ES-I3 (cell line): ENCODE results near the gene MRPL24.
"Not testable (repeated sequence)": the region's sequence is repeated elsewhere in the genome, so short reads cannot be mapped to it uniquely, and the experiment has no call there.

Experiments
- H3K36me3 ChIP-seq: 2 replicates; pipeline ENCODE4 v1.6.1; 2013; ENCODE audit warnings: mild to moderate bottlenecking, low read length, control low read depth, moderate library complexity; ENCODE audit not compliant: insufficient read depth
- H3K4me1 ChIP-seq: 2 replicates; pipeline ENCODE4 v1.6.1; 2013; ENCODE audit warnings: mild to moderate bottlenecking, control low read depth, low read length; ENCODE audit not compliant: insufficient read depth
- H3K9ac ChIP-seq: 2 replicates; pipeline ENCODE4 v1.6.1; 2013; ENCODE audit warnings: low read depth, mild to moderate bottlenecking, low read length, moderate library complexity
- H3K9me3 ChIP-seq: 2 replicates; pipeline ENCODE4 v1.6.1; 2013; ENCODE audit warnings: mild to moderate bottlenecking, low read length, moderate library complexity; ENCODE audit not compliant: control insufficient read depth, insufficient read depth

Gene MRPL24

DNA sequence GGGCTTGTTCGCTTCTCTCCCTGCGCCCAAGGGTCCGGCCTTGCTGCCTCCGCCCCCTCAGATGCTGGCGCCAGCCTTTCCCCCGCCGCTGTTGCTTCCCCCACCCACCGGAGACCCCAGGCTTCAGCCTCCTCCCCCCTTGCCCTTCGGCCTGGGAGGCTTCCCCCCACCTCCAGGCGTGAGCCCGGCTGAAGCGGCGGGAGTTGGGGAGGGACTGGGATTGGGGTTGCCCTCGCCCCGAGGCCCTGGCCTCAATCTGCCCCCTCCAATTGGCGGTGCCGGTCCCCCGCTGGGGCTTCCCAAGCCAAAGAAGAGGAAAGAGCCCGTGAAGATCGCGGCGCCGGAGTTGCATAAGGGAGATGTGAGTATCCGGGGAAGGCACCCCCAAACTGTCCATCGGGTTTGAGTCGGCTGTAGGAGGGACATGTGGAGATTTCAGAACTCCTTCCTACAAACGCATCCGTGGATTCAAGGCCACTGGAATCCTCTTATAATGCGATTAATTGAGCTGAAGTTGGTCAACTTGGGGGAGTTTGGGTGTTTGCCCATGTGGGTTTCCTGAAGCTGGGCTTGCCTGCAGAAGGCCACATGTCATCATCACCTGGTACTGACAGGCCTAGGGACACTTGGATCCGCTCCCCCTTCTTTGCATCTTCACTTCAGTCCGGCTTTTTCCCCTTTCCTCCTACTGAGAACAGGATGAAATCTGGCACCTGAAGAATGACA lies 27.2 kb upstream of the MRPL24 start:
- Histone ChIP-seq H3K9me3 (no peaks in the 10 kb centered on the region), H3K36me3 (peaks cover 5% of the 10 kb centered on the region; the same call in 1 of the 2 replicates), H3K9ac (peak overlapping the region; percentile 91), H3K4me1 (peaks cover 4% of the 10 kb centered on the region)

DNA sequence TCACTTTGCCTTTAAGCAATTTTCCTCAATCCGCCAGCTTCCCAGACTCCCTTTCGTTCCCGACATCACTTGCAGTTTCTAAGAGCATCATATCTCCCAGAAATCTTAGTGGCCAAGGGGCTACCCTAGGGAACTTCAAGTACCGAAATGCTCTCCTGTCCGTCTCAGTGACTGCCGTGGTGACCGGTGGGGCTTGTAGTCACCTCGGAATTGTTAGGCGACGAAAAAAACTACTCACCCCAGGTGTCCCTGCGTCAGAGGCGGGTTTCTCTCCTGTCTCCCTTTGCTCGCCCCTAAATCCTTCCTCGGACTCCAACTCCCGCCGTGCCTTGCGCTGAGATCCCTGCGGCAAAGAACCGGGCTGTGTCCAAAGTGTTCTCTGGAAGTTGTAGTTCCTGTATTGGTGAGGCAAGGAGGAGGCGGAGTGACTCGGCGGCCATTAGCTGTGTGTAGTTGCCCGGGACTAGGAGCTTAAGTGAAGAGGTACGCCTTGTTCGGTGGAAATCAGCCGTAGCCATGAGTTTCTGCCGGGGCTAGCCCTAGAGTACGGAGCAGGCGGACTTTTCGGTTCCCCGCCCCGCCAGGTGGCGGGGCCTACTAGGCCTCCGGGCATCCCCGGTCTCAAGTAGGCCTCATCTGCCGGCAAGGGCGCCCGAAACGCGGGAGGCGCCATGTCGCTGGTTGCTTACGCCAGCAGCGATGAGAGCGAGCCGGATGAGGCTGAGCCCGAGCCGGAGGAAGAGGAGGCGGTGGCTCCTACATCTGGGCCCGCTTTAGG lies 26.4 kb upstream of the MRPL24 start, which contains the start of gene PRCC:
Gene PRCC, plus strand, starts transcription at position 435 of the 778 bp plus-strand sequence. Its CDS starts 237 bp downstream, at position 672.
- Histone ChIP-seq H3K9ac (peak within 1 kb of the TSS; percentile 91), H3K36me3 (peaks cover 5% of the 10 kb centered on the region; the same call in 1 of the 2 replicates), H3K9me3 (no peaks in the 10 kb centered on the region), H3K4me1 (peaks cover 4% of the 10 kb centered on the region)

DNA sequence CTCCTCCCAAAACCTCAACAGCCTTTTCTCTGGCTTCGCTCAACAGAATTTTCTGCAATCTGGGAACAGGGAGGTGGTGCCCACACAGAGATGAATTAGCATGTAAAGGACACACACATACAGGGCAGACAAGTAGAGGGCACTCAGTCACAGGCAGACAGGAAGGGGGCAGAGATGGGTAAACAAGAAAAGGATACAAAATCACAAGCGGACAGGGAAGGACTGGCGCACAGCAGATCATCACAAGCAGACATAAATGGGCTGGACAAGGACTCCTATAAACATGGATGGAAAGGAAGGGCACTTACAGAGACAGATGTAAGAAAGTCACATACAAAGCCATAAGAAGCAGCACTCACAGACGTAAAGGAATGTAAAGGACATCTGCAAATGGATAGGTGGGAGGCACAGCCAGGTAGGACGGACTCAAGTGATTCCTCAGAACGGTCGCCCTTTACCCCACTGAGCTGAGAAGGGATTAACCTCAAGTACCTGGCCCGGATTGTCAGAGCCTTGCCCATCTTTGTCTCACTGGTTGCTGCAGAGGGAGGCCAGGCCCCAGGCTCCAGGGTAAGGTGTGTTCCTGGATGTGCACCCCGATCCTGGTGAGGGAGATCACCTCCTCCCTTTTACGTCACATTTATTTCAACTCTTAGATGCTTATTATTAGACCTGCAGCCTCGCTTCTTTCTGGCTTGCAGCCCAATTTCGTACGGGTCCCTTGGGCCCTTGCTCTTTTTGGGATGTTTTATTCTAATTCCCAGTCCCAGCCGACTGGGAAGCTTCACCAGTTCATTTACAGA lies 25.6 kb upstream of the MRPL24 start:
- peak overlapping the region; percentile 73 for H3K9ac ChIP-seq
- H3K4me1 ChIP-seq, result peaks cover 4% of the 10 kb centered on the region
- no peaks in the 10 kb centered on the region for H3K9me3 ChIP-seq
- peaks cover 5% of the 10 kb centered on the region; the same call in 1 of the 2 replicates for H3K36me3 ChIP-seq

DNA sequence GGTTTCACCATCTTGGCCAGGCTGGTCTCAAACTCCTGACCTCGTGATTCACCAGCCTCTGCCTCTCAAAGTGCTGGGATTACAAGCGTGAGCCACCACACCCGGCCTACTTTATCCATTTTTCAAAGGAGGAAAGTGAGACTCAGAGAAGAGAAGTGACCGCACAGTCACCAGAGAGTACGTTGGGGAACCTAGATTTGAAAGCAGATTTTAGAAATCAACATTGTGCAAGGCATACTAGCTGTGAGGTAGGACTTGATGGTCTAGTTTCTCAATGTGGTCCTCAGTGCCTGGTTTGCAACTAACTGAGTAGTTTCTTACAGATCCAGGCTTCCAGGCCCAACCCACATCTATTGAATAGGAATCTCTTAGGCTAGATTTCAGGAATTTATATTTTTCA lies 24.8 kb upstream of the MRPL24 start:
- H3K4me1 ChIP-seq, result peaks cover 4% of the 10 kb centered on the region
- H3K9me3 ChIP-seq, result no peaks in the 10 kb centered on the region
- H3K9ac ChIP-seq, result no peak overlapping the region
- peaks cover 5% of the 10 kb centered on the region; the same call in 1 of the 2 replicates for H3K36me3 ChIP-seq

DNA sequence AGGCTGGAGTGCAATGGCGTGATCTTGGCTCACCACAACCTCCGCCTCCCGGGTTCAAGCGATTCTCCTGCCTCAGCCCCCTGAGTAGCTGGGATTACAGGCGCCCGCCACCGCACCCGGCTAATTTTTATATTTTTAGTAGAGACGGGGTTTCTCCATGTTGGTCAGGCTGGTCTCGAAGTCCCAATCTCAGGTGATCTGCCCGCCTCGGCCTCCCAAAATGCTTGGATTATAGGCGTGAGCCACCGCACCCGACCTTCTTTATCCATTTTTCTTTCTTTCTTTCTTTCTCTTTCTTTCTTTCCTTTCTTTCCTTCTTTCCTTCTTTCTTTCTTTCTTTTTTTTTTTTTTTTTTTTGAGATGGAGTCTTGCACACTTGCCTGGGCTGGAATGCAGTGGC lies 24.2 kb upstream of the MRPL24 start:
- H3K9me3 ChIP-seq, H3K9ac ChIP-seq, H3K36me3 ChIP-seq, H3K4me1 ChIP-seq: not testable (repeated sequence)

DNA sequence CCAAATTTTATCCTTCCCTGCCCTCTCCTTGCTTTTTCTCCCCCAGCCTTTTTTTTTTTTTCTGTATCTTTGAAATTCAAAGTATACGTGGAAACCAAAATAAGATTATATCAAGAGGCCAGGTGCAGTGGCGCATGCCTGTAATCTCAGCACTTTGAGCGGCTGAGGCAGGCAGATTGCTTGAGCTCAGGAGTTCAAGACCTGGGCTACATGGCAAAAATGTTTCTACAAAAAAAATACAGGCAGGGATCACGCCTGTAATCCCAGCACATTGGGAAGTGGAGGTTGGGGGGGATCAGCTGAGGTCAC lies 19.9 kb upstream of the MRPL24 start:
- no peaks in the 10 kb centered on the region for H3K9me3 ChIP-seq
- peaks cover 8% of the 10 kb centered on the region; the same call in 1 of the 2 replicates for H3K4me1 ChIP-seq
- no peaks in the 10 kb centered on the region for H3K36me3 ChIP-seq
- H3K9ac ChIP-seq, result no peak overlapping the region

DNA sequence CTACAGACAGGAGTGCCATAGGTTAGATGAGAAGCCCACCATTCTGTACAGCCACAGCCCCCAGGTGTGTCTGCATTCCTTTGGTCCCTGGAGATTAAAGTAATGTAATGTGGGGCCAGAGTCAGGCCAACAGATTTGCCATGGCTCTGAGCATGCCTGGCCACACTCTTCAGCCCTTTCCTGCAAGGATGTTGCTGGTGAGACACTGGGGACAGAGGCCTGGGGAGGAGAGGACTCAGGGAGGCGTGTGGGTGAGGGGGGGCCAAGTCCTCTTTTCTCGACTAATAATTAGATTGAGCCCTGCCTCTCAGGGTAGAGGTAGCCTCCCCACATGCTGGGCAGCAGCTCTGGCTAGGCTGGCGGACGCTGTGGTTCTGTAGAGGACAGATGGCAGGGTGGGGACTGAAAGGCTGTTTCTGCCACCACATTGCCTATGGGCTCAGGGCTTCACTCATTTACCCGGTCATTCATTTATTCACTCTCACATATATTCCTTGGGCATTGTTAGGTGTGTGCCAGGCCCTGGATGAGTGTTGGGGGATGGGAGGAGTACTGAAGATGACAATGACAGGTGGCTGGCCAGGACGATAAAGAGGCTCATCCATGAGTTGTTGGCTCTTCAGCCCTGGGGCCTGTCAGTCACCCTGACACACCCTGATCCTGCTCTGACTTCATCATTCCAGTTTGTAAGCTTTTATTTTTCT lies 19.4 kb upstream of the MRPL24 start:
- Histone ChIP-seq H3K9ac (no peak overlapping the region), H3K36me3 (no peaks in the 10 kb centered on the region), H3K9me3 (no peaks in the 10 kb centered on the region), H3K4me1 (peaks cover 8% of the 10 kb centered on the region; the same call in 1 of the 2 replicates)

DNA sequence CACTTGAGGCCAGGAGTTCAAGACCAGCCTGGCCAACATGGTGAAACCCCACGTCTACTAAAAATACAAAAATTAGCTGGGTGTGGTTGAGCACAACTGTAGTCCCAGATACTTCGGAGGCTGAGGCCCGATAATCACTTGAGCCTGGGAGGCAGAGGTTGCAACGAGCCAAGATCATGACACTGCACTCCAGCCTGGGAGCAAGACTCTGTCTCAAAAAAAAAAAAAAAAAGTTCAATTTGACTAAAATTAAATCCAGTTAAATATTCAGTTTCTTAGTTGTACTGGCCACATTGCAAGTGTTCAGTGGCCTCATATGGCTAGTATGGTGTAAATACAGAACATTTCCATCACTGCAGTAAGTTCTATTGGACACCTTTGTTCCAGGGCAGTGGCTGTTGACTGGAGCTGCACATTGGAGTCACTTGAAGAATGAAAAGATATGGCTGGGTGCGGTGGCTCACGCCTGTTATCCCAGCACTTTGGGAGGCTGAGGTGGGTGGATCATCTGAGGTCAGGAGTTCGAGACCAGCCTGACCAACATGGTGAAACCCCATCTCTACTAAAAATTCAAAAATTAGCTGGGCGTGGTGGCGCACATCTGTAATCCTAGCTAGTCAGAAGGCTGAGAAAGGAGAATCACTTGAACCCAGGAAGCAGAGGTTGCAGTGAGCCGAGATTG lies 16.8 kb upstream of the MRPL24 start:
- H3K36me3 ChIP-seq, H3K9ac ChIP-seq, H3K9me3 ChIP-seq: not testable (repeated sequence)
- peaks cover 13% of the 10 kb centered on the region; the same call in 1 of the 2 replicates for H3K4me1 ChIP-seq

DNA sequence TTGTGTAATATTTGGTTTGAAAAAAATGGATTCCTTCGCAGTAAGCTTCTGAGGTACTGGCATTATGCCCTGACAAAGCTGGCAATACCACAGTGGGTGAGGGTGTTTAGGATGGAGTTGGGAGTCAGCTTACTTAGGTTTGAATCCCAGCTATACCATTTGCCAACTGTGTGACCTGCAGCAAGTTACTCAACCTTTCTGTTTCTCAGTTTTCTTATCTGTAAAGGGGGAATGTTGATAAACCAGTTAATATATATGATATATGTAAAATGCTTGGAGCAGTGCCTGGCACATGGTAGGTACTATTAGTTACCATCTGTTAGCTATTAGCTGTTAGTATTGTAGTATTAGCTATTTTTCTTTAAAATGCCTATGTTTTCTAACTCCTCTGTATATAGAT lies 15.5 kb upstream of the MRPL24 start:
- H3K9me3 ChIP-seq, result no peaks in the 10 kb centered on the region
- no peaks in the 10 kb centered on the region for H3K36me3 ChIP-seq
- no peak overlapping the region for H3K9ac ChIP-seq
- peaks cover 14% of the 10 kb centered on the region; the same call in 1 of the 2 replicates for H3K4me1 ChIP-seq

DNA sequence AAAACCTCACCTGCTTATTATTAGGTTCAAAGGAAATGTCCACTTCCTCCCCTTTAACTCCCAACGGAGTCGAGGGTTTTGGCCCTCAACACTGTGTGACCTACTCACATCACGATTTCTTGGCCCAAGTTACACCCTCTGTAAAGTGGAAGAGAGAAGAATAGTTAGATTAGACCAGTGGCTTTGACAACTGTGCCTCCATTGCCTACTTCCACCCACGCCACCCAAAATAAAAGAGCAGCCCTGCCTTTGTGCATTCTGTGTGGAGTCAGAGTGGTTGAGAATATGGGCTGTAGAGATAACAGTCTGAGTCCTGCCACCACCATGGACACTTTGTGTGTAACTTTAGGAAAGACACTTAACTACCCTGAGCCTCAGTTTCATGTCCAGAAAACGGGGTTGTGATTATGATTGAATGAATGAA lies 14.7 kb upstream of the MRPL24 start:
- Histone ChIP-seq H3K9ac (no peak overlapping the region), H3K36me3 (no peaks in the 10 kb centered on the region)

DNA sequence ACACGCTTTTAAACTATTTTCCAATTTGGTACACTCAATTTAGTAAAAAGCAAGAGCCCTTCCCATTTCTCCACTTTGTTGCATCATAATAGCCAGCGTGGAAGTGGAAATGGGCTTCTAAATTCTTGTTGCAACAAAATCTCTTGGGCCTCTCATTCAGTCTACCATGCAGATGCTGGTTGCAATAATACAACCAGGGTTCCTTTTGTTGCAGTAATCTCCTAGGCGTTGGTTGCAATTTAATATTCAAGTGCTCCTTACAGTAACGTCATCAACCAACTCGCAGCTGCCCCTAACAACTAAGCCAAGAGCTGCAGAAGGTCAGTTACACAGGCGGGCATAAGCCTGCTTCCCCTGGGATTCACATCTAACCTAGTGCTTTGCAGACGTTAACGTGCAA lies 13.3 kb upstream of the MRPL24 start:
- Histone ChIP-seq H3K9ac (no peak overlapping the region), H3K9me3 (no peaks in the 10 kb centered on the region), H3K4me1 (peaks cover 13% of the 10 kb centered on the region; the same call in 1 of the 2 replicates), H3K36me3 (no peaks in the 10 kb centered on the region)

More for the DNA sequence above, 14.7 kb upstream of the MRPL24 start:
- no peaks in the 10 kb centered on the region for H3K9me3 ChIP-seq
- H3K4me1 ChIP-seq, result peaks cover 14% of the 10 kb centered on the region; the same call in 1 of the 2 replicates

DNA sequence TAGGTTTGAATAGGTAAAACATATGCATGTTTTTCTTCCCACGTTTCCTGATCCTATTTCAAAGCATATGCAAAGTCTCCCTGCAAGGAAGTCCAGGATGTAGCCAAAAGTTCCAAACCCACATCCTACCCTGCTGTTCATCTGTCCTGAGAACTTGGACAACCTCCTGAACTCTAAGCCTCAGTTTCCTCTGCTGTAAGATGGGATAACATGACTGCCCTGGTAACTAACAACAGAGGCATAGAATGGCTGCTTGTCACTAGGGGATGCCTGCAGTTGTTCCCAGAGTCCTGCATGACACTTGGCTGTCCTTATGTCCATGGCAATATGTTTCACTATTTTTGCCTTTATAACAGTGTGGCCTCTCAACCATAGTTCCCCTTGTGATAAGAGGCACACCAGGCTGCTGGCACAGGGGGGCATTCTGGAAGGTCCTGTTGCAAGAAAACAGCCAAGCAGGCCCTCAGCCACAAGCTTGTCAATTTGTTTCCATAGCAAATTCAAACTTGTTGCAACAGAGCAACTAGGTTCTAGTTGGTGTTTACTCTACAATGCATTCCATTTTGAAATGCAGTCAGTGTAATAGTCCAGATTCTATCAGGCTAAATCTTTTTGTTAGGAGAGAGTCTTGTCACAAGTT lies 12.1 kb upstream of the MRPL24 start:
- Histone ChIP-seq H3K9ac (peak overlapping the region; percentile 76), H3K36me3 (no peaks in the 10 kb centered on the region), H3K4me1 (peaks cover 25% of the 10 kb centered on the region), H3K9me3 (no peaks in the 10 kb centered on the region)
